ENCODE results near the gene HYAL3. TPM values are rescaled to one million over a fixed set of nuclear protein-coding genes. Genes with fewer than 3 reads are reported as not detected.

HYAL3 gene
- total RNA-seq, 2 experiments from 2014 or later, result 3.0 to 3.2 TPM

DNA sequence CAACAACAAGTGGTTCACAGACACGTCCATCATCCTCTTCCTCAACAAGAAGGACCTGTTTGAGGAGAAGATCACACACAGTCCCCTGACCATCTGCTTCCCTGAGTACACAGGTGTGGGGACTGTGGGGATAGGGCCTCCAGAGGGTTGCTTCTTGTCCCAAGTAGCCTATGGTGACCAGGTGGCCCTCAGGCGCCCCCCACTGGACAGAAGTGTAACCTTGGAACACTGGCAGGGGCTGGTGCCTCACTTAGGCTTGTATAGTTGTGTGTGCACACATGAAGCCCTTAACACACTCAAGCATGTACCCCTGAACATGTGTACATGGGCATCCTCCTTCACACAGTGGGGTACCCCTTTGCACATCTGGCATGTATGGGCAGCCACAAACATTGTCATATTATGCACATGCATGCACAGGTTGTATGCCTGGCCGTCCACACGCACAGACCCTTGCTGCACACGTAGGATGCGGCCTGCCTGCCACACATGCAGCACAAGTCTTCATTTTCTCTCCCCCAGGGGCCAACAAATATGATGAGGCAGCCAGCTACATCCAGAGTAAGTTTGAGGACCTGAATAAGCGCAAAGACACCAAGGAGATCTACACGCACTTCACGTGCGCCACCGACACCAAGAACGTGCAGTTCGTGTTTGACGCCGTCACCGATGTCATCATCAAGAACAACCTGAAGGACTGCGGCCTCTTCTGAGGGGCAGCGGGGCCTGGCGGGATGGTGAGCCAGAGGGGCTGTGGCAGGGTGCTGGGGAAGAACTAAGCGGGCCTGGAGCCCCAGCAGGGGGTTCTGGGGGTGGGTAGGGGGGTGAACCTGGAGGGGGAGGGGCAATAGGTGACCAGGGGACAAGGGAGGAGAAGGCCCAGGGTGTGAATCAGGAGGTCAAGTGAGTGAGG lies 42.0 kb downstream of the HYAL3 start:
- Mint-ChIP-seq H3K4me1 (ENCODE audit: low read depth) (peaks cover 8% of the 10 kb centered on the region), H3K36me3 (ENCODE audit: low read depth) (peaks cover 66% of the 10 kb centered on the region), H3K9me3 (no peaks in the 10 kb centered on the region), H3K27me3 (no peaks in the 10 kb centered on the region), H3K4me3 (peak overlapping the region; percentile 27), H3K27ac (peak overlapping the region; percentile 50)
- Histone ChIP-seq H3K36me3 (ENCODE audit: insufficient read depth, low read length) (peaks cover 67% of the 10 kb centered on the region), H3K27ac (ENCODE audit: low read depth in 1 of 2, low read length in 2 of 2) (no peak overlapping the region), H3K9me3 (ENCODE audit: control insufficient read depth in 1 of 2, insufficient read depth in 1 of 2, low read length in 2 of 2) (no peaks in the 10 kb centered on the region), H3K4me1 (ENCODE audit: insufficient read depth, low read length) (peaks cover 37% of the 10 kb centered on the region), H3K27me3 (ENCODE audit: control insufficient read depth in 1 of 2, insufficient read depth in 2 of 2, low read length in 2 of 2) (no peaks in the 10 kb centered on the region), H3K4me3 (ENCODE audit: low read length) (no peak overlapping the region)
- POLR2A ChIA-PET, result interaction anchor here (1.3 to 2.3 kb wide), 2 partner anchors 11 to 22 kb away, joined by 5 to 9 read pairs; partner anchors contain the start of gene GNAI2
- peak; percentile 47 for TF ChIP-seq CTCF (IDR thresholded peaks at IDR 0.05)
- CTCF ChIA-PET, result interaction anchor here (1.2 to 2.3 kb wide), 3 partner anchors 11 to 31 kb away, joined by 3 to 11 read pairs (median 4); no protein-coding TSS in a partner anchor
- ATAC-seq (ENCODE audit: poor library complexity), result no peak
- peak in 6 of 14 experiments; percentile 28 to 58 (median 41) for DNase-seq
- intact Hi-C loops (cut with DNase I, micrococcal nuclease), result loop anchor here in 1 of 2 experiments (5.0 kb wide), 1 partner anchor 1405 kb away; no protein-coding TSS in a partner anchor

GRCh38 chr3:50255251-50255615 lies 44.0 kb downstream of the HYAL3 start:
- Mint-ChIP-seq H3K27me3 (no peaks in the 10 kb centered on the region), H3K36me3 (ENCODE audit: low read depth) (peaks cover 77% of the 10 kb centered on the region), H3K4me1 (ENCODE audit: low read depth) (peaks cover 18% of the 10 kb centered on the region), H3K4me3 (no peak overlapping the region), H3K9me3 (no peaks in the 10 kb centered on the region), H3K27ac (no peak overlapping the region)
- ChIA-PET POLR2A (interaction anchor here (1.2 to 2.3 kb wide), 2 partner anchors 9 to 19 kb away, joined by 3 to 9 read pairs; no protein-coding TSS in a partner anchor), CTCF (interaction anchor here (1.2 to 2.3 kb wide), 2 partner anchors 9 to 60 kb away, joined by 5 to 11 read pairs; no protein-coding TSS in a partner anchor)
- Histone ChIP-seq H3K9me3 (ENCODE audit: control insufficient read depth in 1 of 2, insufficient read depth in 1 of 2, low read length in 2 of 2) (no peaks in the 10 kb centered on the region), H3K4me3 (ENCODE audit: low read length) (no peak overlapping the region), H3K27ac (ENCODE audit: low read depth in 1 of 2, low read length in 2 of 2) (no peak overlapping the region), H3K4me1 (ENCODE audit: insufficient read depth, low read length) (peaks cover 51% of the 10 kb centered on the region), H3K36me3 (ENCODE audit: insufficient read depth, low read length) (peaks cover 87% of the 10 kb centered on the region), H3K27me3 (ENCODE audit: control insufficient read depth in 1 of 2, insufficient read depth in 2 of 2, low read length in 2 of 2) (no peaks in the 10 kb centered on the region)
- no peak for DNase-seq
- no peak for ATAC-seq (ENCODE audit: poor library complexity)
- TF ChIP-seq CTCF (IDR thresholded peaks at IDR 0.05), result no peak
- intact Hi-C loops (cut with DNase I, micrococcal nuclease), result loop anchor here in 1 of 2 experiments (5.0 kb wide), 1 partner anchor 1407 kb away; no protein-coding TSS in a partner anchor

DNA sequence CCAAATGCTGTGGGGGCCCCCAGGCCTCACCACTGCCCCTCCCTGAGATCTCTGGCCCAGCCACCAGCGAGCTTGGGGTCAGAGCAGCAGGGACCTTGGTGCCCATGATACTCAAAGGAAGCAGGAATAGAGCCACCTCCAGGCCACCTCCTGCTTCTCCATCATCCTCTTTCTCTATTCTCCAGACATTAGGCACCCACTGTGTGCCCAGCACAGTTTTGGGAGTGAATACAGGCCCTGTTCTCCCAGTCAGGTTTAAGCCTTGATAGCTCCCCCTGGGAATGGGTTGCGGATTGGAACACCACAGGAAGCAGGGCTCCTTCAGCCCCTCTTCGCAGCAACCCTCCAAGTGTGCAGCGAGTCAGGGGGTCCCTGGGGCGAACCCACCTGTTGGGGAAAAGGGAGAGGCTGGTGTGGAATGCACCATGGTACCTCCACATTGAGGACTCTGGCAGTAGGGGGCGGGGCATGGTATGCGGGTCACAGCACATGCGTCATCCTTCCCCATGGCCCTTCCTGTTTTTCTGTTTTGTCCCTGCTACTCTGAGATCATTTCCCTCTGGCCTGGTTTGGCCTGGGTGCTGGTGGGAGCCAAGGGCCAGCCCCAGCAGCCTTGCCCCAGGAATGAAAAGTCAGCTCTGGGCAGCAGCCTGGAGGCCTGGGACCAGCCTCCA lies 44.5 kb downstream of the HYAL3 start:
- TF ChIP-seq CTCF (IDR thresholded peaks at IDR 0.05), result no peak
- intact Hi-C loops (cut with DNase I, micrococcal nuclease), result loop anchor here in 1 of 2 experiments (5.0 kb wide), 1 partner anchor 1408 kb away; no protein-coding TSS in a partner anchor
- ATAC-seq (ENCODE audit: poor library complexity) (no peak), DNase-seq (peak in 2 of 14 experiments; percentile 59 to 63)
- no peak overlapping the region for H3K27ac ChIP-seq (ENCODE audit: low read depth in 1 of 2, low read length in 2 of 2)
- no peak overlapping the region for H3K4me3 ChIP-seq (ENCODE audit: low read length)
- POLR2A ChIA-PET, result interaction anchor here (1.2 to 2.3 kb wide), 2 partner anchors 8 to 18 kb away, joined by 3 to 9 read pairs; no protein-coding TSS in a partner anchor
- peaks cover 23% of the 10 kb centered on the region for H3K4me1 Mint-ChIP-seq (ENCODE audit: low read depth)
- no peaks in the 10 kb centered on the region for H3K9me3 ChIP-seq (ENCODE audit: control insufficient read depth in 1 of 2, insufficient read depth in 1 of 2, low read length in 2 of 2)
- peaks cover 53% of the 10 kb centered on the region for H3K4me1 ChIP-seq (ENCODE audit: insufficient read depth, low read length)
- H3K4me3 Mint-ChIP-seq, result no peak overlapping the region
- peaks cover 80% of the 10 kb centered on the region for H3K36me3 Mint-ChIP-seq (ENCODE audit: low read depth)
- no peaks in the 10 kb centered on the region for H3K27me3 Mint-ChIP-seq
- no peaks in the 10 kb centered on the region for H3K9me3 Mint-ChIP-seq
- no peaks in the 10 kb centered on the region for H3K27me3 ChIP-seq (ENCODE audit: control insufficient read depth in 1 of 2, insufficient read depth in 2 of 2, low read length in 2 of 2)
- peaks cover 92% of the 10 kb centered on the region for H3K36me3 ChIP-seq (ENCODE audit: insufficient read depth, low read length)
- CTCF ChIA-PET, result no interaction called here
- peak overlapping the region; percentile 42 for H3K27ac Mint-ChIP-seq
